GM11168 (cell line): ENCODE measurements around the gene ETNK2.

ENCODE experiments used
- in situ Hi-C: fragments of 300-500 bp; cut with MboI; formaldehyde crosslinking; loops from one replicate; pipeline ENCODE4 v1.12.0; 2022; ENCODE audit warnings: low sequenced_read_pairs; ENCODE audit not compliant: unreplicated experiment

The ETNK2 gene

GRCh38 chr1:204151552-204152309 lies at the start of gene ETNK2:
Gene ETNK2 (minus strand): TSS chr1:204152044. CDS start chr1:204151852, 192 bp downstream.
- in situ Hi-C loops = no loop called here

DNA sequence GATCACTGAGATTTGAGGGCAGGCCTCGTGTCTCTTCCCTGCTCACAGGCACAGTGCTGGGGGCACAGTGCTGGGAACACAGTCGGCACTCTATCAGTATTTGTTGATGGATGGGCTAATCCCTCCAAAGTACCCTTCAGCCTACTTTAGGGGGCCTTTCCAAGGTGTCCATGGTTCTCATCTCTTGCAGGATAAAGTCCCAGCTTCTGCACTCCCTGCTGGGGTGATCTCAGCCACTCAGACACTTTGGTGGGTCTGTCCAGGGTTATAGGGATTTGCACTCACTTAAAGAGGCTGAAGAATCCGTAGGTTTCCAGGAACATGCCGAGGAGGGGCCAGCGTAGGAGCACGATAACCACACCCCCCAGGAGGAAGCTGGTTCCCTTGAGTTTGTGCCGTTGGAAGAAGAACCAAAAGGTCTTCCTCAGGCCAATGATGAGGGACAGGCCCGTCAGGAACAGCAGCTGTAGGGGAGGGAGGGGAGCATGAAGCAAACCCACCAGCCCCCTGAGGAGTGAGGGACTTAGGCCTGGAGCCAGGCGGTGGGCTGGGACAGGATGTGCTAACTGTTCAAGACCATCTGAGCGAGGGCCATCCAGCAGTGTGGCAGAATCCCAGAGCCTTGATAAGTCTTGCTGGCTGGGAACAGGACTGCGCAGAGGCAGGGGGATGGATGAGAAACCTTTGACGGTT lies 49.6 kb upstream of the ETNK2 start:
- in situ Hi-C loops = no loop called here

GRCh38 chr1:204199579-204199978 lies 47.7 kb upstream of the ETNK2 start:
- in situ Hi-C loops = no loop called here

- in situ Hi-C loops = no loop called here
Observed at GRCh38 chr1:204198348-204199340, 46.8 kb upstream of the ETNK2 start.

DNA sequence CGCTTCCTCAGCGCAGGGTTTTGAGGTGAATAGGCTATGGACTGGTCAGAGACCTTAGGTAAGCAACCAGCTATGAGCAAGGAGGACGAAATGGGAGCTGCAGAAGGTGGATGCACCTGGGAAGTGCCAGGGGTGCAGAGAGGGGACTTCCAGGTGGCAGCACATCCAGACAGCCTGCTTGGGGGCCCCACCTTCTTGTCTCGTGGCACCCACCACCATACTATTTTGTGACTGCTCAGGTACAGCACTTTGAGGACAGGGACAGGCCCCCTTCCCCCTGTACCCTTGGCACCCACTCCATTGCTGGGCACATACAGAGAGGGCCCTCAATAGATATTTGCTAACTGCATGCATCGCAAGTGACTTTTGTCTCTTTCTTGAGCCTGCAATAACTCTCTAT lies 45.2 kb upstream of the ETNK2 start:
- in situ Hi-C loops = no loop called here

GRCh38 chr1:204196068-204196795 lies 44.4 kb upstream of the ETNK2 start, which contains the start of gene KISS1:
Gene KISS1 (minus strand): TSS chr1:204196491. CDS start chr1:204192876, 3,615 bp downstream.
- in situ Hi-C loops = no loop called here

DNA sequence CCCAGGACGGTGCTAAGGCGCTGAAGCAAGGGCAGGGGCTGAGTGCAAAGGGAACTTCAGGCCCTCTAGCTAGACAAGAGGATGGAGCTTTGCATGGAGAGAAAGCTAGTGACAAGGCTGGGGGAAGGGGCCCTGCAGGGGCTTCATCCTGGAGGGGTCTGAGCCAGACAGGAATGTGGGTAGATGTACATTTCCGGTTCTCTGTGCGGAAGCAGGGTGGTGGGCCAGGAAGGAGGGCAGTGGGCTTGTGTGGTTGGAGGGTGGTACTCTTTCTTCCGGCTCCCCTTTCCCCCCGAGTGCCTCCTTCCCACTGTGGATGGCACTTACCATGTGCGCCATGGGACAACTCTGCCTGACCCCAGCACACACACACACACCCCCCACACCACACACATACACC lies 42.9 kb upstream of the ETNK2 start:
- in situ Hi-C loops = no loop called here

- in situ Hi-C loops = no loop called here
Observed at GRCh38 chr1:204194080-204194479, 42.2 kb upstream of the ETNK2 start.

- in situ Hi-C loops = no loop called here
Observed at GRCh38 chr1:204192589-204193352, 40.9 kb upstream of the ETNK2 start.

DNA sequence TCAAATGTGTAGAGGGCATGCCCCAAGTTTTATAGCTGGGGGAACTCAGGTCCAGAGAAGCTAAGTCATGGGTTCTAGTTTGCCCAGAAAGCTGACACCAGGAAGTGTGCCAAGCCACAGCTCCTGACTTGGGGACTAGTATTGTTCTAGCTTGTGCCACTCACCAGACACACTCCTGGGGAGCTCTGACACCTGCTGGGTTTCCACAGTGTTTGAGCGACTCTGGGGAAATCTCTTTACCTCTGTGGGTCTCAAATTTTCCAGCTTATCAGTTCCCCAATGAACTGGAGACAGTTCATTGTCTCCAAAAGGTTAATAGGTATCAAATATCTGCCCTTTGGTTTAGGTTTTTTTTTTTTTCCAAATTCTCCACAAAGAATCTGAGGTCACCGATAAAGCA lies 40.2 kb upstream of the ETNK2 start:
- in situ Hi-C loops = no loop called here

GRCh38 chr1:204191456-204191855 lies 39.6 kb upstream of the ETNK2 start:
- in situ Hi-C loops = no loop called here

DNA sequence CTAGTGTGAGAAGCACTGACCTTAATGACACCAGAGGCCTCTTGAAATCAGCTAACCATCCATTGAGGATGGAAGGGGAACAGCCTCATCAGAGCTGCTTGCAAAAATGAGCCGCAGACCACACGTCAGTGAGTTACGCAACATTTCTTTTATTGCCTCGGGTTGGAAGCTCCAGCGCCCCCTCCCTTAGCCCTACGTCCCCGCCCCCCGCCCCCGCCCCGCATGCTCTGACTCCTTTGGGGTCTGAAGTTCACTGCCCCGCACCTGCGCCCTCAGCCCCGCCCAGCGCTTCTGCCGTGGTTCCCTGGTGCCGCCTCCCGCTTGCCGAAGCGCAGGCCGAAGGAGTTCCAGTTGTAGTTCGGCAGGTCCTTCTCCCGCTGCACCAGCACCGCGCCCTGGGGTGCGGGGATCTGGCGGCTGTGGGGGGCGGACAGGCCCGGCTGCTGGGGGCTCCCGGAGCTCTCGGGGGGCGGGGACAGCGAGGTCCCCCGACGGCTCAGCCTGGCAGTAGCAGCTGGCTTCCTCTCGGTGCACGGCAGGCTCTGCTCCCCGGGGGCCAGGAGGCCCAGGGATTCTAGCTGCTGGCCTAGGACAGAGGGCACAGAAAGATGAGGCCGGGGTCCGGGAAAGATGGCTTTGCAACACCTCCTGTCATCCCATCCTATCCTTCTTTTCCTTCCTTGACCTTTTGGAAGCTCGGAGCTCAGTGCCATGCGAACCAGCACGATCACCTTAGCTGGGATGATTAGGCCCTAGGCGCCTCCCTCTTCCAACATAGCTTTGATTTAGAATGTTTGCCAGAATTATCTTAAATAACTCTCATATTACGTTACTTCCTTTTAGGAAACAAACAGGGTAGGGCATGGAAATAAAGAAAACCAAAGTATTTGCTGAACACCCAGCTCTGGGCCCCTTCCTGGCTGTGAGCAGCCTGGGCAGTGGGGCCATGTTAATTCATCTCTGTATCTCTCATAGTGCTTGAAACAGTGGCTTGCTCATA lies 38.7 kb upstream of the ETNK2 start:
- in situ Hi-C loops = no loop called here

- in situ Hi-C loops = no loop called here
Observed at GRCh38 chr1:204188959-204189639, 37.3 kb upstream of the ETNK2 start.

DNA sequence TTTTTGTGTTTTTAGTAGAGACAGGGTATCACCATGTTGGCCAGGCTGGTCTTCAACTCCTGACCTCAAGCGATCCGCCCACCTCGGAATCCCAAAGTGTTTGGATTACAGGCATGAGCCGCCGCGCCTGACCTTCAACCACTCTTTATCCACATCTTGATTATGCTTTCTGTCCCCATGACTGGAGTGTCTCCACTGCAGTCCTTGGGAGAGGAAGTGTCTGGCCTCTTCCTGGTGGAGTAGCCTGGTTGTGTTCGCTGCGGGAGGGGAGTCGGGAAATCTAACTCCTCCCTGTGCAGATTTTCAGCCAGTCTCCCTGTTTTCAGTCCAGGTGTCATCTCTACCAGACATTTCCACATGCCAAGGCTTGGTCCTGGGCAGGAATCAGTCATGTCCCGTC lies 34.8 kb upstream of the ETNK2 start:
- in situ Hi-C loops = no loop called here

- in situ Hi-C loops = no loop called here
Observed at GRCh38 chr1:204181116-204181515, 29.3 kb upstream of the ETNK2 start.

DNA sequence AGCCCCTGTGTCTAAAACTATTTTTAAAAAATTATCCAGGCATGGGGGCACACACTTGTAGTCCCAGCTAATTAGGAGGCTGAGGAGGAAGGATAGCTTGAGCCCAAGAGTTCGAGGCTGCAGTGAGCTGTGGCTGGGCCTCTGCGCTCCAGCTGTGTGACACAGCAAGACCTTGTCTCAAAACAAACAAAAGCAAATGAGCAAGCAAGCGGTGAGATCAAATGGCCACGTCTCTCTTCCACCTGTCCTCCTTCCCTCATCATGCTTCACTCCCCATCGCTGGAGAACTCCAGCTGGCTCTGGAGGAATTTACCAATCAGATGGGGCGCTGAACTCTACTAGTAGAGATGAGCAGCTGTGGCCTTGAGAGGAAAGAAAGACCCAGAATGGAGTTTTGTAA lies 28.3 kb upstream of the ETNK2 start:
- in situ Hi-C loops = no loop called here
